Loucy (cell line): Measurements from ENCODE around the gene ARIH1.
"Not testable (repeated sequence)": the region's sequence is repeated elsewhere in the genome, so short reads cannot be mapped to it uniquely, and the experiment has no call there.

ENCODE experiments used
- H2AFZ ChIP-seq: fragments of 200-600 bp; sonication (generic); 2 replicates; pipeline ENCODE4 v1.6.0; 2016; ENCODE audit warnings: antibody characterized with exemption, mild to moderate bottlenecking, low read length, moderate library complexity
- H3F3A ChIP-seq: fragments of 200-600 bp; 2 replicates; pipeline ENCODE4 v1.6.0; 2016; ENCODE audit warnings: antibody characterized with exemption, low read depth, mild to moderate bottlenecking
- H3K27me3 ChIP-seq: fragments of 200-600 bp; sonication (generic); 2 replicates; pipeline ENCODE4 v1.6.1; 2014; ENCODE audit warnings: low read length, mild to moderate bottlenecking; ENCODE audit not compliant: insufficient read depth, poor library complexity, severe bottlenecking
- H3K36me3 ChIP-seq: fragments of 200-600 bp; sonication (generic); 2 replicates; pipeline ENCODE4 v1.6.1; 2016; ENCODE audit warnings: low read length; ENCODE audit not compliant: insufficient read depth
- H3K4me1 ChIP-seq: fragments of 200-600 bp; sonication (generic); 2 replicates; pipeline ENCODE4 v1.5.1; 2014; ENCODE audit warnings: low read length, mild to moderate bottlenecking; ENCODE audit not compliant: insufficient read depth, poor library complexity, severe bottlenecking
- H3K4me2 ChIP-seq: fragments of 200-600 bp; sonication (generic); 2 replicates; pipeline ENCODE4 v1.6.0; 2014; ENCODE audit warnings: antibody characterized with exemption, low read length, low read depth, mild to moderate bottlenecking; ENCODE audit not compliant: poor library complexity, severe bottlenecking
- H3K4me3 ChIP-seq: fragments of 200-600 bp; sonication (generic); 2 replicates; pipeline ENCODE4 v1.5.1; 2014; ENCODE audit warnings: low read length, mild to moderate bottlenecking, mixed read lengths; ENCODE audit not compliant: poor library complexity, severe bottlenecking
- H3K79me2 ChIP-seq: fragments of 200-600 bp; sonication (generic); 2 replicates; pipeline ENCODE4 v1.6.1; 2014; ENCODE audit warnings: low read length; ENCODE audit not compliant: insufficient read depth
- H3K9ac ChIP-seq: fragments of 200-600 bp; sonication (generic); 2 replicates; pipeline ENCODE4 v1.6.0; 2014; ENCODE audit warnings: mild to moderate bottlenecking, low read depth, low read length, moderate library complexity; ENCODE audit not compliant: poor library complexity, severe bottlenecking
- H3K9me2 ChIP-seq: fragments of 200-600 bp; sonication (generic); replicated peaks from 2 replicates; pipeline ENCODE4 v1.6.1; 2016; ENCODE audit warnings: low read depth, low read length, mixed read lengths
- H3K9me3 ChIP-seq: fragments of 200-600 bp; sonication (generic); 2 replicates; pipeline ENCODE4 v1.6.1; 2014; ENCODE audit warnings: mild to moderate bottlenecking, antibody characterized with exemption, low read length, low read depth; ENCODE audit not compliant: insufficient read depth
- H4K20me1 ChIP-seq: fragments of 200-600 bp; sonication (generic); 2 replicates; pipeline ENCODE4 v1.6.0; 2014; ENCODE audit warnings: antibody characterized with exemption, low read length, mild to moderate bottlenecking; ENCODE audit not compliant: insufficient read depth, poor library complexity, severe bottlenecking
- EZH2phosphoT487 ChIP-seq: fragments of 200-600 bp; IDR thresholded peaks from 2 replicates; pipeline ENCODE4 v1.6.1; 2018; ENCODE audit warnings: antibody characterized with exemption, mild to moderate bottlenecking, moderate library complexity, borderline replicate concordance
- TF ChIP-seq, protein P1 (sequence below): fragments of 200-600 bp; sonication (generic); conservative IDR thresholded peaks from 2 replicates; pipeline ENCODE4 v1.5.1; 2014; ENCODE audit warnings: mild to moderate bottlenecking, antibody characterized with exemption, low read length

The ARIH1 gene

GRCh38 chr15:72473614-72474465 lies at the start of gene ARIH1:
Gene ARIH1, plus strand, starts transcription at chr15:72474330. Its CDS starts 310 bp downstream, at chr15:72474640.
- Histone ChIP-seq H3K36me3 (no peaks in the 10 kb centered on the region), H4K20me1 (peaks cover 46% of the 10 kb centered on the region), H3K79me2 (peaks cover 45% of the 10 kb centered on the region), H3K27me3 (no peaks in the 10 kb centered on the region), H3K9me3 (no peaks in the 10 kb centered on the region), H3K9me2 (no peaks in the 10 kb centered on the region), H3K4me2 (peak within 1 kb of the TSS; percentile 94), H3K4me3 (peak within 1 kb of the TSS; percentile 88), H2AFZ (peak within 1 kb of the TSS; percentile 88), H3K9ac (peak within 1 kb of the TSS; percentile 91), H3F3A (no peaks in the 10 kb centered on the region; the same call in 1 of the 2 replicates), H3K4me1 (peaks cover 37% of the 10 kb centered on the region)
- TF ChIP-seq, protein P1, sequence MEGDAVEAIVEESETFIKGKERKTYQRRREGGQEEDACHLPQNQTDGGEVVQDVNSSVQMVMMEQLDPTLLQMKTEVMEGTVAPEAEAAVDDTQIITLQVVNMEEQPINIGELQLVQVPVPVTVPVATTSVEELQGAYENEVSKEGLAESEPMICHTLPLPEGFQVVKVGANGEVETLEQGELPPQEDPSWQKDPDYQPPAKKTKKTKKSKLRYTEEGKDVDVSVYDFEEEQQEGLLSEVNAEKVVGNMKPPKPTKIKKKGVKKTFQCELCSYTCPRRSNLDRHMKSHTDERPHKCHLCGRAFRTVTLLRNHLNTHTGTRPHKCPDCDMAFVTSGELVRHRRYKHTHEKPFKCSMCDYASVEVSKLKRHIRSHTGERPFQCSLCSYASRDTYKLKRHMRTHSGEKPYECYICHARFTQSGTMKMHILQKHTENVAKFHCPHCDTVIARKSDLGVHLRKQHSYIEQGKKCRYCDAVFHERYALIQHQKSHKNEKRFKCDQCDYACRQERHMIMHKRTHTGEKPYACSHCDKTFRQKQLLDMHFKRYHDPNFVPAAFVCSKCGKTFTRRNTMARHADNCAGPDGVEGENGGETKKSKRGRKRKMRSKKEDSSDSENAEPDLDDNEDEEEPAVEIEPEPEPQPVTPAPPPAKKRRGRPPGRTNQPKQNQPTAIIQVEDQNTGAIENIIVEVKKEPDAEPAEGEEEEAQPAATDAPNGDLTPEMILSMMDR: peak; percentile 51
- no peak for TF ChIP-seq EZH2phosphoT487

DNA sequence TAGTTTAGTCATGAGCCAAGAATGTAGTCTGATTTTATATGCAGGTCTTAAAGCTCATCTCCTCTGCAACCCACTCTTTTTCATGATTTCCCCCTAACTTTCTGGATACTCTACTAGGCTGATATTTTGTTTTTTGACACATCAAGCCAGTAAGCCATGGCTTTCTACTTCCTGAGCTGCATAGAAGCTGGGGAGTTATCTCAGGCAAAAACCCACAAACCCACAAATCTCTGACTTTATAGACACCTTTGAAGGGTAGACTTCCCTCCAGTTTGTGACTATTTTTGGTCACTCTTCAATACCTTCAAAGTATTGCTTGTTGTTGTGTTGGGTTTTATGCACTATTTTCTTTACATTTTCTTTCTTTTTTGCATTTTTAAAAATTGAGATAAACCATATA lies 47.4 kb upstream of the ARIH1 start:
- Histone ChIP-seq H2AFZ (no peak overlapping the region), H3K4me2 (no peak overlapping the region), H3F3A (no peaks in the 10 kb centered on the region), H3K36me3 (no peaks in the 10 kb centered on the region), H4K20me1 (no peaks in the 10 kb centered on the region), H3K9me3 (0 out of 2 replicates have a peak, but pooled peaks cover 4% of the 10 kb centered on the region), H3K4me1 (no peaks in the 10 kb centered on the region), H3K9me2 (no peaks in the 10 kb centered on the region), H3K27me3 (no peaks in the 10 kb centered on the region), H3K4me3 (no peak overlapping the region), H3K9ac (no peak overlapping the region), H3K79me2 (no peaks in the 10 kb centered on the region)
- TF ChIP-seq, protein P1: no peak
- TF ChIP-seq EZH2phosphoT487: no peak

DNA sequence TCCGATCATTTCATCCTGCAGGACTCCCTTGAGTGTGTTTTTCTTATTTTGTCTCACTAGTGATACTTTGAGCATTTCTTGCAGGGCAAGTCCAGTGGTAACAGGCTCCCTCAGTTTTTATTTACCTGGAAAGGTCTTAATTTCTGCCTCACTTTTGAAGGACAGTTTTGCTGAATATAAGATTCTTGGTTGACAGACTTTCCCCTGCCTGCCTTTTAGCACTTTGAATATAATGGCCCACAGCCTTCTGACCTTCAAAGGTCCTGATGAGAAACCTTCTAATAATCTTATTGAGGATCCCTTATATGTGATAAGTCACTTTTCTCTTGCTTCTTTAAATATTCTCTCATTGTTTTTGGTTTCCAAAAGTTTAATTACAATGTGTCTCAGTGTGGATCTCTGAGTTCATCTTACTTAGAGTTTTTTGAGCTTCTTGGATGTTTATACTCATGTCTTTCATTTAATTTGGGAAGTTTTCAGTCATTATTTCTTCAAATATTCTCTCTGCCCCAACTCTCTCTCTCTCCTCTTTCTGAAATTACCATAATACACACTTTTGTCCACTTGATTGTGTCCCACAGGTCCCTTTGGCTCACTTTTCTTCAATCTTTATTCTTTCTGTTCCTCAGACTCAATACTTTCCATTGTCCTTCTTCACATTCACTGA lies 36.3 kb upstream of the ARIH1 start:
- Histone ChIP-seq H3K9me2 (no peaks in the 10 kb centered on the region), H3K36me3 (no peaks in the 10 kb centered on the region), H3K79me2 (no peaks in the 10 kb centered on the region), H3K4me2 (no peak overlapping the region), H3K9ac (no peak overlapping the region), H3F3A (no peaks in the 10 kb centered on the region), H2AFZ (no peak overlapping the region), H3K4me3 (no peak overlapping the region), H4K20me1 (no peaks in the 10 kb centered on the region), H3K4me1 (no peaks in the 10 kb centered on the region), H3K27me3 (no peaks in the 10 kb centered on the region), H3K9me3 (peaks cover 6% of the 10 kb centered on the region; the same call in 1 of the 2 replicates)
- TF ChIP-seq, protein P1: no peak
- TF ChIP-seq EZH2phosphoT487: no peak

GRCh38 chr15:72442848-72443247 lies 31.3 kb upstream of the ARIH1 start:
- not testable (repeated sequence) for H3K4me1 ChIP-seq, H3F3A ChIP-seq, H3K9me2 ChIP-seq, H4K20me1 ChIP-seq, H3K27me3 ChIP-seq, H3K4me3 ChIP-seq, H3K4me2 ChIP-seq, H3K36me3 ChIP-seq, H3K9ac ChIP-seq, H3K79me2 ChIP-seq, H3K9me3 ChIP-seq, H2AFZ ChIP-seq
